Retinal pigment epithelial cell (primary cell): Measurements from ENCODE around the gene CLEC20A.

Source experiments
- DNase-seq: peaks from one replicate; pipeline ENCODE4 v3.0.0-alpha.2; 2010; ENCODE audit warnings: low read depth
- H3K4me3 ChIP-seq: 2 replicates; pipeline ENCODE4 v1.5.1; 2011; ENCODE audit warnings: mild to moderate bottlenecking, low read length, control low read depth, moderate library complexity
- TF ChIP-seq, protein P1 (sequence below): conservative IDR thresholded peaks from 2 replicates; pipeline ENCODE4 v1.5.1; 2011; ENCODE audit warnings: low read depth, low read length, control low read depth, inconsistent platforms

The CLEC20A gene

DNA sequence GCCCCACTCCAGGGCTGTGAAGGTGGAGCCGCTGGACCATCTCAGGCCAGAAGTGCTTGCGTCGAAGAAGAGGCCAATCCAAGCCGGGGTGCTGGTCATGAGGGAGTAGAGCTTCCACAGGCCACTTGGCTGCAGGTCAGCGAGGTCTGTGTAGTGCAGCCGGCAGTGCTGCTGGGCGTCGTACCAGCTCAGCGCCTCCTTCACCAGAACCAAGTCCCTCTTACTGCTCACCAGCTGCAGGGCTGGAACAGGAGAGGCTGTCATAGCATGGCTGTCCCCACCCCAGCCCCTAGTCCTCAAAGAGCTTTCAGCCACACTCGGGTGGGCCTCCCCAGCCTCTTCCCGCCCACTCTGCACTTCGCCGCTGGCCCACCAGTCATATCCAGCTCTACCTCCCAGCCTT, 2.2 kb downstream of the CLEC20A start:
- H3K4me3 ChIP-seq: no peak overlapping the region
- TF ChIP-seq, protein P1, sequence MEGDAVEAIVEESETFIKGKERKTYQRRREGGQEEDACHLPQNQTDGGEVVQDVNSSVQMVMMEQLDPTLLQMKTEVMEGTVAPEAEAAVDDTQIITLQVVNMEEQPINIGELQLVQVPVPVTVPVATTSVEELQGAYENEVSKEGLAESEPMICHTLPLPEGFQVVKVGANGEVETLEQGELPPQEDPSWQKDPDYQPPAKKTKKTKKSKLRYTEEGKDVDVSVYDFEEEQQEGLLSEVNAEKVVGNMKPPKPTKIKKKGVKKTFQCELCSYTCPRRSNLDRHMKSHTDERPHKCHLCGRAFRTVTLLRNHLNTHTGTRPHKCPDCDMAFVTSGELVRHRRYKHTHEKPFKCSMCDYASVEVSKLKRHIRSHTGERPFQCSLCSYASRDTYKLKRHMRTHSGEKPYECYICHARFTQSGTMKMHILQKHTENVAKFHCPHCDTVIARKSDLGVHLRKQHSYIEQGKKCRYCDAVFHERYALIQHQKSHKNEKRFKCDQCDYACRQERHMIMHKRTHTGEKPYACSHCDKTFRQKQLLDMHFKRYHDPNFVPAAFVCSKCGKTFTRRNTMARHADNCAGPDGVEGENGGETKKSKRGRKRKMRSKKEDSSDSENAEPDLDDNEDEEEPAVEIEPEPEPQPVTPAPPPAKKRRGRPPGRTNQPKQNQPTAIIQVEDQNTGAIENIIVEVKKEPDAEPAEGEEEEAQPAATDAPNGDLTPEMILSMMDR: no peak
- DNase-seq: no peak

DNA sequence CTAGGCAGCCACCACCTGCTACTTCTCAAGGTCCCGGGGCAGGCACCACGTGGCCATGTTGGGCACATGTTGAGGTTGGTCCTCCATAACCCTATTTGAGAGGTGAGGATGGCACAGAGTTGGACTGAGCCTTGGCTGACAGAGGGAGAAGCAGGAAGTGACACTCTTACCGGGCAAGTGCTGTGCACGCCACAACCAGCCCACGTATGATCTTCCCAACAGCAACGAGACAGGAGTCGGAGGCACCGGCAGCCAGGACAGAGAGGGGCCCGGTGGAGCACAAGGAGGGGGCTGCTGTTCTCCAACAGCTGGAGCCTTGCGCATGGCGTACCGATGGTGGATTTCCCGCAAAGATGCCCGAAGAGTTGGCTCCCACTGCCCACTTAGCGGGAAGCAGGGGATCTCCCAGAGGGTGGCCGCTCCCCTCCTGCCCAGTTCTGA, 3.4 kb downstream of the CLEC20A start:
- DNase-seq: no peak
- no peak overlapping the region for H3K4me3 ChIP-seq
- TF ChIP-seq, protein P1: no peak

DNA sequence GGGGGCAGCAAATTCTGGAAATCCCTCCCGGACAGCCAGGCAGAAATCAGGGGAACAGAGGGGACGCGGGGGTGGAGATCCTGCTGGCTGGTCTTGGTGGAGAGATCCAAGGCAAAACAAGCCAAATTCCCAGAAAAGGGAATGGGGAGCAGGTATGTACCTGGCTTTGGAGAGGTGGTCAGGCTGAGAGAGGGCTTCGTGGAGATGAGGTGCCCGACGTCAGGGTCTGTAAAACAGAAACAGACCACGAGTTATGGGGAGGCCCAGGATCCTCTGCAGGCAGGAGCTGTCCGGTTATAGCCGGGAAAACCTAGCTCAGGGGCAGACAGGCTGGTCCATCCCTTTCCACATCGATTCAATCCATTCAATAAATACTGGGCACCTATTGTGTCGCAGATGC, 4.4 kb downstream of the CLEC20A start:
- DNase-seq: no peak
- H3K4me3 ChIP-seq: no peak overlapping the region
- TF ChIP-seq, protein P1: no peak

DNA sequence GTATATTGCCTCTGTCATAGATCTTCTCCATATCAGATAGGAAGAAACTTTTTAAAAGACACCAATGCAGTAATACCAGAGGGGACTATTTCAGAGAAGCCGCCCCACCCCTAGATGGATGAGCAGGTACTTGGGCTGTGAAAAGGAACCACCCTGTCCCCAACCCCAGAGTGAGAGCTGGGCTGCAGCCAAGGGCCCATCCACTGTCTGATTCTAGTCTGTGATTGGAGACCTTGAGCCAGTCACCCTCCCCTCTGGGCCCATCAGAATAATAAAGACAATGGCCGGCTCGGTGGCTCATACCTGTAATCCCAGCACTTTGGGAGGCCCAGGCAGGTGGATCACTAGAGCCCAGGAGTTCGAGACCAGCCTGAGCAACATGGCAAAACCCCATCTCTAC, 5.0 kb downstream of the CLEC20A start:
- no peak for DNase-seq
- TF ChIP-seq, protein P1: no peak
- no peak overlapping the region for H3K4me3 ChIP-seq

DNA sequence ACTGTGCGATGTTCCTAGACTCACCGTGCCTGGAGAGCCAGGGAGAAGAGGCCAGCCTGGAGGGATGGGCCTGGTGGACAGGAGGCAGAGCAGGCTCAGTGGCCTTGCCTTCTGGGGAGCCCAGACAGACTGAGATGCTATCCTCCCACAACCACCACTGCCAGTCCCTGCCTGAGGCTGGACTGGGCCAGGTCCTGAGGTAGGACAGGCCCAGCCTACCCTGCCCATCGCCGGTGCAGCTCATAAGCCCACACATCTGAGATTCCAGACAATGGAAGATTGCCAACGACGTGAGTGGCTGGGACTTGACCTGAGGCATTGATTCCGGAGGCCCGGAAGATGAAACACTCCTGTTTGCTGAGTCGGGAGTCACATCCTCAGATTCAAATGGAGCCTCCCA, 5.8 kb downstream of the CLEC20A start:
- no peak overlapping the region for H3K4me3 ChIP-seq
- no peak for DNase-seq
- TF ChIP-seq, protein P1: no peak

DNA sequence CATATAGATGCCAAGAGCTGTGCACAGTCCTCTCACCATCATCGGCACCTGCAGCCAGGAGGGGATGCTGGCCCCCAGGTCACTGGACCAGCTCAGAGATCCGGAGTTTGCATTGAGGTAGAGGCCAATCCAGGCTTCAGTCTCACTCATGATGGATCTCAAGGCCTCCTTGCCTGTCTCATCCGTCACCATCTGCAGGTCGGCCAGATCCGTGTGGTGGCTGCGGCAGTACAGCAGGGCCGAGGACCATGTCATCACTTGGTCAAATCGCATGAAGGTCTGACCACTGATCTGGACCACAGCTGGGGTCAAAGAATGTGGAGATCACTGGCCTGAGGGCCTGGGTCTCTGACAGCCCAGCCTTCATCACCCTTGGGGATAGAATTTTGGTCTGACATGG, 6.6 kb downstream of the CLEC20A start:
- H3K4me3 ChIP-seq: no peak overlapping the region
- TF ChIP-seq, protein P1: no peak
- no peak for DNase-seq

DNA sequence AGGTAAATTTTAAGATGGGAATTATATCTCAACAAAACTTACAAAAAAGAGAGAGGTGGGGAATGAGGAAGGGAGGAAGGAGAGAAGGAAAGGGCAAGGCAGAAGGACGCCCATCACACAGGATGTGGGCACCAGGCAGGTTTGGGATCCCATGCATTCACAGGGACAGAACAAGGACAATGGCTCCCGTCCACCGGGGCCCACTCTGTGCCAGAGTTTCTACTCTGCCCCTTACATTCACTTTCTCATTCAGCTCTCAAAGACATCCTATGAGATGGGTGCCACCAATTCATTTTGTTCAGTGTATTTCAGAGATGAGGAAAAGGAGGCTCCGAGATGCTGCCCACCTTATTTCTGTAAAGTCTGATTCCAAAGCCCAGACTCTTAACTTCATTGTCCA, 7.4 kb downstream of the CLEC20A start:
- TF ChIP-seq, protein P1: no peak
- H3K4me3 ChIP-seq: no peak overlapping the region
- DNase-seq: no peak
